Endothelial cell of umbilical vein (primary cell): ENCODE measurements around the gene GATA3. TPM values are rescaled to one million over a fixed set of nuclear protein-coding genes. Genes with fewer than 3 reads are reported as not detected.

Experiments used
- BruUV-seq: library from RNA; stranded (reverse); fragments of 400-500 nt; replicated peaks from 2 replicates; lab custom pipeline; 2021; lab: Mats Ljungman, UMichigan
- CTCF ChIA-PET: fragments of 300-600, 350-600 bp; sonication (Branson Sonifier 250); formaldehyde crosslinking; loops from one replicate; lab custom pipeline; 2021; ENCODE audit warnings: antibody characterized with exemption, inconsistent platforms; lab: Charles Lee
- POLR2A ChIA-PET: fragments of 300-600, 350-600 bp; sonication (Branson Sonifier 250); formaldehyde crosslinking; loops from one replicate; lab custom pipeline; 2021; ENCODE audit warnings: antibody characterized with exemption, inconsistent platforms; lab: Charles Lee
- DNase-seq: peaks from one replicate; pipeline ENCODE4 v3.0.0-alpha.2; 2011; ENCODE audit warnings: low read depth, low spot score
- FAIRE-seq: peaks from 2 replicates; lab custom pipeline; 2011; peaks lifted over from hg19 to GRCh38; lab: Jason Lieb, UNC
- H2AFZ ChIP-seq: 2 replicates; pipeline ENCODE4 v1.6.0; 2012; ENCODE audit warnings: low read depth, low read length, control low read depth, inconsistent platforms
- H3K27ac ChIP-seq: 2 replicates; pipeline ENCODE4 v1.5.1; 2011; ENCODE audit warnings: low read depth, mild to moderate bottlenecking, control low read depth, low read length, moderate library complexity; ENCODE audit not compliant: insufficient read depth
- H3K27me3 ChIP-seq, 2 experiments: 2 replicates each; pipeline versions ENCODE4 v1.6.0 to v1.6.1; 2011; ENCODE audit warnings: low read length in 2 of 2, mixed read lengths in 1 of 2; ENCODE audit not compliant: control insufficient read depth in 2 of 2, insufficient read depth in 2 of 2
- H3K36me3 ChIP-seq, 2 experiments: 2 replicates in 1 of 2; 3 replicates in 1 of 2; pipeline ENCODE4 v1.5.1; 2011; ENCODE audit warnings: low read length in 2 of 2, mild to moderate bottlenecking in 1 of 2, moderate library complexity in 1 of 2; ENCODE audit not compliant: control insufficient read depth in 2 of 2, insufficient read depth in 2 of 2; ENCODE audit errors: extremely low read depth in 1 of 2
- H3K4me1 ChIP-seq: 3 replicates; pipeline ENCODE4 v1.5.1; 2011; ENCODE audit warnings: mild to moderate bottlenecking, low read length; ENCODE audit not compliant: control insufficient read depth, insufficient read depth; ENCODE audit errors: extremely low read depth
- H3K4me2 ChIP-seq: 2 replicates; pipeline ENCODE4 v1.6.1; 2011; ENCODE audit warnings: low read length, control low read depth, mixed read lengths; ENCODE audit not compliant: insufficient read depth
- H3K4me3 ChIP-seq, 3 experiments: fragments of 200-600 bp in 1 of 3; sonication (generic), shearing (Covaris generic) in 1 of 3; replicated peaks in 1 of 3; 2 replicates each; pipeline ENCODE4 v1.5.1; 2011 to 2016; ENCODE audit warnings: control low read depth in 3 of 3, low read length in 3 of 3, mild to moderate bottlenecking in 2 of 3, inconsistent platforms in 1 of 3, low read depth in 1 of 3, moderate library complexity in 1 of 3; ENCODE audit not compliant: insufficient read depth in 1 of 3
- H3K79me2 ChIP-seq: 2 replicates; pipeline ENCODE4 v1.6.0; 2012; ENCODE audit warnings: low read length, inconsistent platforms; ENCODE audit not compliant: control insufficient read depth, insufficient read depth
- H3K9ac ChIP-seq: replicated peaks from 2 replicates; pipeline ENCODE3; 2011; ENCODE audit warnings: low read length, control low read depth; ENCODE audit not compliant: insufficient read depth; ENCODE audit errors: extremely low read depth
- H3K9me1 ChIP-seq: replicated peaks from 3 replicates; pipeline ENCODE4 v1.6.0; 2011; ENCODE audit warnings: mild to moderate bottlenecking, low read length; ENCODE audit not compliant: control insufficient read depth, insufficient read depth; ENCODE audit errors: extremely low read depth
- H3K9me3 ChIP-seq: replicated peaks from 2 replicates; pipeline ENCODE4 v1.5.1; 2012; ENCODE audit warnings: low read length, inconsistent platforms; ENCODE audit not compliant: control insufficient read depth, insufficient read depth
- H4K20me1 ChIP-seq: replicated peaks from 2 replicates; pipeline ENCODE3; 2011; ENCODE audit warnings: mild to moderate bottlenecking, low read length; ENCODE audit not compliant: control insufficient read depth, insufficient read depth; ENCODE audit errors: extremely low read depth
- EZH2 ChIP-seq: IDR thresholded peaks from 2 replicates; pipeline ENCODE4 v1.6.1; 2012; ENCODE audit warnings: borderline replicate concordance, low read depth, mild to moderate bottlenecking, moderate library complexity, low read length, inconsistent platforms; ENCODE audit not compliant: severe bottlenecking
- GATA2 ChIP-seq: IDR thresholded peaks from 2 replicates; pipeline ENCODE4 v1.7.0; 2011; ENCODE audit warnings: low read depth, mild to moderate bottlenecking, moderate library complexity, mixed read lengths, low read length; ENCODE audit not compliant: insufficient read length, insufficient read depth
- MYC ChIP-seq: IDR thresholded peaks from one replicate; pipeline ENCODE4 v1.6.1; 2011; ENCODE audit warnings: mild to moderate bottlenecking, low read depth, low read length
- POLR2A ChIP-seq: IDR thresholded peaks from 2 replicates; pipeline ENCODE4 v1.6.1; 2012; ENCODE audit warnings: low read depth, mild to moderate bottlenecking, control low read depth, low read length
- POLR2AphosphoS5 ChIP-seq: IDR thresholded peaks from 2 replicates; pipeline ENCODE4 v1.6.1; 2012; ENCODE audit warnings: low read depth, mild to moderate bottlenecking, control low read depth, low read length, moderate library complexity; ENCODE audit not compliant: insufficient read depth
- dilution Hi-C: fragments of 300-500 bp; cut with MboI; formaldehyde crosslinking; loops from one replicate; pipeline ENCODE4 v1.15.0; 2019; ENCODE audit warnings: low sequenced_read_pairs; ENCODE audit not compliant: extremely low pct_ligation_motif_present
- intact Hi-C: fragments of 100-400 bp; cut with micrococcal nuclease; formaldehyde crosslinking; loops from one replicate; pipeline ENCODE4 v1.10.0; 2022
- polyA plus RNA-seq, 4 experiments: library from polyadenylated mRNA; depleted of rRNA in 3 of 4; stranded (reverse) in 3 of 4; unstranded in 1 of 4; fragments of >200 nt; gene quantifications; 2 replicates each; pipeline versions ENCODE4 v1.2.1 to v1.2.3, GENCODE V29; 2011 to 2012; ENCODE audit warnings: missing spikeins in 1 of 4
- total RNA-seq: library from RNA; stranded (reverse); gene quantifications from 2 replicates; pipeline ENCODE4 v1.2.3, GENCODE V29; 2021
- TF ChIP-seq, protein P1 (sequence below): IDR thresholded peaks from 2 replicates; pipeline ENCODE4 v1.6.1; 2011; ENCODE audit not compliant: insufficient read depth, insufficient read length

GATA3 gene
- total and polyA plus RNA-seq, 2 donors (not counting 3 experiments of a cell fraction or from before 2014, with no cell fraction given) = 9.3 to 33.0 TPM

DNA sequence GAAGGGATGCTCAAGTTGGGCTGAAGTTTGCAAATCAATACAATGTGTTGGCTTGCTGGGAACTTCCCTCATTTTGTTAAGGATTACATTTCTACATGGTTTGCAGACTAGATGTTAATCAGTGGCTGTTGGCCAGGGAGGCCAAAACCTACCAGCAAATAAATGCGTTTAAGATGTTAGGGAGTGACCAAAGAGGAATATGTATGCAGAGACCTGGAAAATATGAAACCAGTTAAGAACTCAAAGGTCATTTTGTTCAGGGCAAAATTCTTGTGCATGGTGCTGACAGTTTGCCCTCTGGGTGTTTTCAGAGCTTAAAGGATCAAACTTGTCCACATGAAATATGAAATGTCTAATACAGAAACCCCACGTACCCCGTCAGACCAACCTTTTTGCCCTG lies 30.3 kb downstream of the GATA3 start:
- no peaks in the 10 kb centered on the region for H3K4me1 ChIP-seq
- FAIRE-seq (no peak), DNase-seq (no peak)
- no peaks in the 10 kb centered on the region for H3K27me3 ChIP-seq
- no peaks in the 10 kb centered on the region for H3K79me2 ChIP-seq
- no peak overlapping the region for H3K4me3 ChIP-seq
- no peaks in the 10 kb centered on the region for H3K36me3 ChIP-seq
- POLR2A ChIA-PET = no interaction called here
- H3K9me3 ChIP-seq = no peaks in the 10 kb centered on the region
- H3K9me1 ChIP-seq = no peaks in the 10 kb centered on the region
- no peak overlapping the region for H2AFZ ChIP-seq
- H3K27ac ChIP-seq = no peak overlapping the region
- dilution Hi-C loops (no loop called here), intact Hi-C loops (no loop called here)
- no peak overlapping the region for H3K4me2 ChIP-seq
- no peak overlapping the region for H3K9ac ChIP-seq
- CTCF ChIA-PET = no interaction called here
- BruUV-seq = no TSS peak
- no peak for TF ChIP-seq MYC
- TF ChIP-seq, protein P1, sequence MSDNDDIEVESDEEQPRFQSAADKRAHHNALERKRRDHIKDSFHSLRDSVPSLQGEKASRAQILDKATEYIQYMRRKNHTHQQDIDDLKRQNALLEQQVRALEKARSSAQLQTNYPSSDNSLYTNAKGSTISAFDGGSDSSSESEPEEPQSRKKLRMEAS = no peak
- TF ChIP-seq EZH2 = no peak
- no peaks in the 10 kb centered on the region for H4K20me1 ChIP-seq

- no peak overlapping the region for H3K27ac ChIP-seq
- TF ChIP-seq POLR2AphosphoS5 = no peak
- no peak for TF ChIP-seq POLR2A
- TF ChIP-seq GATA2 = no peak
- no peak for DNase-seq
- dilution Hi-C loops = no loop called here
- no peaks in the 10 kb centered on the region for H3K4me1 ChIP-seq
- H3K27me3 ChIP-seq = no peaks in the 10 kb centered on the region
- no peak overlapping the region for H2AFZ ChIP-seq
- no TSS peak for BruUV-seq
- H3K9me3 ChIP-seq = no peaks in the 10 kb centered on the region
- intact Hi-C loops = no loop called here
- H3K36me3 ChIP-seq = no peaks in the 10 kb centered on the region
- ChIA-PET CTCF (no interaction called here), POLR2A (no interaction called here)
- H3K4me3 ChIP-seq = no peak overlapping the region
- no peaks in the 10 kb centered on the region for H3K9me1 ChIP-seq
- no peak overlapping the region for H3K4me2 ChIP-seq
- no peak overlapping the region for H3K9ac ChIP-seq
- no peaks in the 10 kb centered on the region for H3K79me2 ChIP-seq
- H4K20me1 ChIP-seq = no peaks in the 10 kb centered on the region
- no peak for FAIRE-seq
Observed at GRCh38 chr10:8085251-8085650, 30.8 kb downstream of the GATA3 start.
